CD14-positive monocyte (primary cell): ENCODE data around the gene UFL1. TPM values are rescaled to one million over a fixed set of nuclear protein-coding genes. Genes with fewer than 3 reads are reported as not detected.

Experiments used
- DNase-seq, 3 donors: peaks; one replicate each; pipeline ENCODE4 v3.0.0-alpha.2; 2011 to 2022
- H2AFZ ChIP-seq: 2 replicates; pipeline ENCODE4 v1.6.0; 2012; ENCODE audit warnings: mild to moderate bottlenecking, low read depth, low read length, inconsistent platforms; ENCODE audit not compliant: insufficient read depth, poor library complexity, severe bottlenecking
- H3K27ac ChIP-seq, 2 donors: 1 replicate in 1 of 2; 2 replicates in 1 of 2; pipeline ENCODE4 v1.5.1; 2012 to 2013; ENCODE audit warnings: low read length in 2 of 2, control low read depth in 1 of 2, inconsistent platforms in 1 of 2, low read depth in 1 of 2, mild to moderate bottlenecking in 1 of 2
- H3K27me3 ChIP-seq, 2 donors: one replicate each; pipeline versions ENCODE4 v1.6.0 to v1.6.1; 2011 to 2013; ENCODE audit warnings: low read length in 2 of 2; ENCODE audit not compliant: control insufficient read depth in 2 of 2, insufficient read depth in 2 of 2
- H3K36me3 ChIP-seq, 2 donors: replicated peaks in 1 of 2; 1 replicate in 1 of 2; 2 replicates in 1 of 2; pipeline versions ENCODE4 v1.5.1 to v1.6.1; 2012 to 2013; ENCODE audit warnings: low read length in 2 of 2, control low read depth in 1 of 2, inconsistent platforms in 1 of 2, mild to moderate bottlenecking in 1 of 2; ENCODE audit not compliant: insufficient read depth in 2 of 2, control insufficient read depth in 1 of 2
- H3K4me1 ChIP-seq, 2 donors: 1 replicate in 1 of 2; 2 replicates in 1 of 2; pipeline versions ENCODE4 v1.5.1 to v1.6.1; 2012 to 2013; ENCODE audit warnings: low read length in 2 of 2, control low read depth in 1 of 2, inconsistent platforms in 1 of 2, mild to moderate bottlenecking in 1 of 2, moderate library complexity in 1 of 2; ENCODE audit not compliant: insufficient read depth in 2 of 2, control insufficient read depth in 1 of 2
- H3K4me2 ChIP-seq: replicated peaks from 2 replicates; pipeline ENCODE3; 2012; ENCODE audit warnings: low read length, moderate library complexity, mild to moderate bottlenecking; ENCODE audit not compliant: poor library complexity, severe bottlenecking; ENCODE audit errors: extremely low read depth
- H3K4me3 ChIP-seq, 3 experiments: fragments of 200-600 bp in 1 of 3; sonication (generic) in 1 of 3; replicated peaks in 1 of 3; 1 replicate in 2 of 3; 2 replicates in 1 of 3; pipeline ENCODE4 v1.5.1; 2011 to 2013; ENCODE audit warnings: low read length in 3 of 3, mild to moderate bottlenecking in 3 of 3, control low read depth in 2 of 3, low read depth in 2 of 3, inconsistent platforms in 1 of 3, moderate library complexity in 1 of 3
- H3K79me2 ChIP-seq: 2 replicates; pipeline ENCODE4 v1.6.0; 2012; ENCODE audit warnings: mild to moderate bottlenecking, control low read depth, inconsistent platforms, low read length, moderate library complexity; ENCODE audit not compliant: insufficient read depth
- H3K9ac ChIP-seq: 2 replicates; pipeline ENCODE4 v1.6.0; 2017; ENCODE audit warnings: low read length, mild to moderate bottlenecking; ENCODE audit not compliant: insufficient read depth, poor library complexity, severe bottlenecking
- H3K9me3 ChIP-seq, 2 donors: replicated peaks in 1 of 2; 1 replicate in 1 of 2; 2 replicates in 1 of 2; pipeline versions ENCODE4 v1.5.1 to v1.6.1; 2012 to 2013; ENCODE audit warnings: low read length in 2 of 2, control low read depth in 1 of 2; ENCODE audit not compliant: control insufficient read depth in 1 of 2, insufficient read depth in 1 of 2
- H4K20me1 ChIP-seq: 2 replicates; pipeline ENCODE4 v1.6.0; 2012; ENCODE audit warnings: mild to moderate bottlenecking, low read length, control low read depth, moderate library complexity; ENCODE audit not compliant: insufficient read depth
- H3K27ac Mint-ChIP-seq, 7 donors: one replicate each; pipeline ENCODE4 v1.8.0; 2020; ENCODE audit warnings: mild to moderate bottlenecking in 7 of 7, mixed read lengths in 7 of 7, moderate library complexity in 6 of 7, inconsistent platforms in 2 of 7
- H3K27me3 Mint-ChIP-seq, 3 donors: one replicate each; pipeline ENCODE4 v1.8.0; 2021 to 2022; ENCODE audit warnings: low read depth in 3 of 3, mild to moderate bottlenecking in 3 of 3, mixed read lengths in 3 of 3, moderate library complexity in 3 of 3, inconsistent platforms in 1 of 3
- H3K36me3 Mint-ChIP-seq, 2 donors: one replicate each; pipeline ENCODE4 v1.8.0; 2020; ENCODE audit warnings: mixed read lengths in 2 of 2, inconsistent platforms in 1 of 2, mild to moderate bottlenecking in 1 of 2
- H3K4me1 Mint-ChIP-seq: one replicate; pipeline ENCODE4 v1.8.0; 2020; ENCODE audit warnings: mild to moderate bottlenecking, mixed read lengths
- H3K4me3 Mint-ChIP-seq, 2 donors: one replicate each; pipeline ENCODE4 v1.8.0; 2020; ENCODE audit warnings: mild to moderate bottlenecking in 2 of 2, mixed read lengths in 2 of 2, moderate library complexity in 1 of 2
- H3K9me3 Mint-ChIP-seq, 7 donors: one replicate each; pipeline ENCODE4 v1.8.0; 2020 to 2022; ENCODE audit warnings: mixed read lengths in 7 of 7, mild to moderate bottlenecking in 6 of 7, moderate library complexity in 6 of 7, inconsistent platforms in 2 of 7
- WGBS: methylation state at CpG from one replicate; pipeline ENCODE4 v1.1.5; 2013; ENCODE audit warnings: missing lambda C conversion rate; ENCODE audit not compliant: insufficient coverage; 5-methylcytosine and 5-hydroxymethylcytosine counted together
- intact Hi-C, 2 donors: fragments of 100-400 bp; cut with micrococcal nuclease; formaldehyde crosslinking; loops; one replicate each; pipeline versions ENCODE4 v1.15.0 to v1.15.1; 2023
- polyA plus RNA-seq, 3 donors: library from polyadenylated mRNA; depleted of rRNA in 1 of 3; unstranded in 2 of 3; stranded (reverse) in 1 of 3; fragments of 300-500 nt in 2 of 3; fragments of >200 nt in 1 of 3; fragmentation: Illumina TruSeq in 2 of 3; gene quantifications; 1 replicate in 2 of 3; 2 replicates in 1 of 3; pipeline ENCODE4 v1.2.3, GENCODE V29; 2012 to 2021
- TF ChIP-seq, protein P1 (sequence below): fragments of 200-600 bp; IDR thresholded peaks from one replicate; pipeline ENCODE4 v1.8.0; 2022; ENCODE audit warnings: antibody characterized with exemption, mild to moderate bottlenecking

UFL1 gene
- polyA plus RNA-seq, 3 donors, result 5.4 to 16.3 (median 12.6) TPM

DNA sequence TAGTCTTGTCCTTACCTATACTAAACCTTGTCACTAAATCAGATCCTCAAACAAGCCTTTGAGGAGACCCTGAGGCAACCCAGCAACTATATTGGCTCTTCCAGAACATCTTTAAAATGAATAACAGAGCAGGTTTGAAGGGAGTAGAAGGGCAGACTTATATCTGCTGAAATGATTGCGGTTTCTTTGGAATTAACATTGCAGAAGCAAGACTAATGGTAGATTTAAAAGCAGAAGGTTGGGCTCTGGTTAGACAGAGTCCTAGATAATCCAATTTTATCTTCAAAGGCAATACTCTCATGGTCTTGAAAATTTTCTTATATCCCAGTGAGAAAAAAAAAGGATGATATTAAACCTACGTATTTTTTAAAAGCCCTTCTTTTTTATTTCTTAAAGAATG is 60.4 kb downstream of the UFL1 start:
- no peak for DNase-seq
- H3K27ac Mint-ChIP-seq, result no peak overlapping the region
- no peaks in the 10 kb centered on the region for H3K27me3 Mint-ChIP-seq
- Histone ChIP-seq H2AFZ (no peak overlapping the region), H3K79me2 (no peaks in the 10 kb centered on the region), H4K20me1 (no peaks in the 10 kb centered on the region), H3K27ac (no peak overlapping the region), H3K4me3 (no peak overlapping the region), H3K4me1 (no peaks in the 10 kb centered on the region), H3K27me3 (no peaks in the 10 kb centered on the region), H3K9ac (no peak overlapping the region), H3K36me3 (no peaks in the 10 kb centered on the region), H3K4me2 (no peak overlapping the region), H3K9me3 (no peaks in the 10 kb centered on the region)
- H3K4me3 Mint-ChIP-seq, result no peak overlapping the region
- H3K36me3 Mint-ChIP-seq, result no peaks in the 10 kb centered on the region
- WGBS, result no CpG with 5 or more reads among the region's 2 CpGs
- H3K4me1 Mint-ChIP-seq, result no peaks in the 10 kb centered on the region
- no peaks in the 10 kb centered on the region for H3K9me3 Mint-ChIP-seq
- intact Hi-C loops, result no loop called here
- TF ChIP-seq, protein P1, sequence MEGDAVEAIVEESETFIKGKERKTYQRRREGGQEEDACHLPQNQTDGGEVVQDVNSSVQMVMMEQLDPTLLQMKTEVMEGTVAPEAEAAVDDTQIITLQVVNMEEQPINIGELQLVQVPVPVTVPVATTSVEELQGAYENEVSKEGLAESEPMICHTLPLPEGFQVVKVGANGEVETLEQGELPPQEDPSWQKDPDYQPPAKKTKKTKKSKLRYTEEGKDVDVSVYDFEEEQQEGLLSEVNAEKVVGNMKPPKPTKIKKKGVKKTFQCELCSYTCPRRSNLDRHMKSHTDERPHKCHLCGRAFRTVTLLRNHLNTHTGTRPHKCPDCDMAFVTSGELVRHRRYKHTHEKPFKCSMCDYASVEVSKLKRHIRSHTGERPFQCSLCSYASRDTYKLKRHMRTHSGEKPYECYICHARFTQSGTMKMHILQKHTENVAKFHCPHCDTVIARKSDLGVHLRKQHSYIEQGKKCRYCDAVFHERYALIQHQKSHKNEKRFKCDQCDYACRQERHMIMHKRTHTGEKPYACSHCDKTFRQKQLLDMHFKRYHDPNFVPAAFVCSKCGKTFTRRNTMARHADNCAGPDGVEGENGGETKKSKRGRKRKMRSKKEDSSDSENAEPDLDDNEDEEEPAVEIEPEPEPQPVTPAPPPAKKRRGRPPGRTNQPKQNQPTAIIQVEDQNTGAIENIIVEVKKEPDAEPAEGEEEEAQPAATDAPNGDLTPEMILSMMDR, result no peak

DNA sequence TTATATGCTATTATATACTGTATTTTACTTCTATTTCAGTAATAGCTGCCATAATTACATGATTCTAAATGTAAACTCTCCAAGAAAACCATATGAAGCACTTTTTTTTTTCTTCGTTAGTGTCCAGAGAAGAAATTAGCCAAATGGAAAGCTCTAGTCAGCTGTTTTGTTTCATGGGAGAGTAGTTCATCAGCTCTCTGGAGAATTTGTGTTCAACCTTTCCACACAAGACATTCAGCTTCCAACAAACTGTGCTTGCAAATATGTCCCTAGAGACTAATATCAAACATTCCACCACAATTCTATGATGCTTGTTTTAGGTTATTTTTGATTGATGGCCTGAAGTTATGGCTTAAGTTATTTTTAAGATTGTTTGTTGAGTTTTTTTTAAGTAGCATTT is 60.8 kb downstream of the UFL1 start:
- Histone ChIP-seq H3K4me2 (no peak overlapping the region), H3K36me3 (no peaks in the 10 kb centered on the region), H3K9me3 (no peaks in the 10 kb centered on the region), H3K27me3 (no peaks in the 10 kb centered on the region), H3K9ac (no peak overlapping the region), H3K79me2 (no peaks in the 10 kb centered on the region), H3K27ac (no peak overlapping the region), H2AFZ (no peak overlapping the region), H3K4me3 (no peak overlapping the region), H3K4me1 (no peaks in the 10 kb centered on the region), H4K20me1 (no peaks in the 10 kb centered on the region)
- H3K4me3 Mint-ChIP-seq, result no peak overlapping the region
- H3K36me3 Mint-ChIP-seq, result no peaks in the 10 kb centered on the region
- intact Hi-C loops, result no loop called here
- TF ChIP-seq, protein P1, result no peak
- DNase-seq, result no peak
- H3K9me3 Mint-ChIP-seq, result no peaks in the 10 kb centered on the region
- H3K4me1 Mint-ChIP-seq, result no peaks in the 10 kb centered on the region
- no CpG with 5 or more reads among the region's 1 CpG for WGBS
- H3K27me3 Mint-ChIP-seq, result no peaks in the 10 kb centered on the region
- no peak overlapping the region for H3K27ac Mint-ChIP-seq
